Measurements from ENCODE around the gene TAF12.
"Not testable (repeated sequence)": the region's sequence is repeated elsewhere in the genome, so short reads cannot be mapped to it uniquely, and the experiment has no call there.

The TAF12 gene

GRCh38 chr1:28642847-28643635 lies at the start of gene TAF12:
Gene TAF12 (minus strand): TSS chr1:28643067. CDS start chr1:28622081, 20,986 bp downstream.
- DNase-seq: peak; percentile 71

GRCh38 chr1:28691627-28692026 lies 48.8 kb upstream of the TAF12 start:
- DNase-seq: not testable (repeated sequence)

- DNase-seq: no peak
Measured at GRCh38 chr1:28684937-28685336, 42.1 kb upstream of the TAF12 start.

- no peak for DNase-seq
Measured at GRCh38 chr1:28682840-28683239, 40.0 kb upstream of the TAF12 start.

- no peak for DNase-seq
Measured at GRCh38 chr1:28680151-28680550, 37.3 kb upstream of the TAF12 start.

GRCh38 chr1:28675924-28676257 lies 33.0 kb upstream of the TAF12 start:
- no peak for DNase-seq

GRCh38 chr1:28672971-28673370 lies 30.1 kb upstream of the TAF12 start:
- not testable (repeated sequence) for DNase-seq

- DNase-seq: no peak
Measured at GRCh38 chr1:28671254-28671780, 28.4 kb upstream of the TAF12 start.

- peak; percentile 83 for DNase-seq
Measured at GRCh38 chr1:28668956-28669723, 26.3 kb upstream of the TAF12 start.

- peak; percentile 89 for DNase-seq
Measured at GRCh38 chr1:28668191-28668955, 25.5 kb upstream of the TAF12 start, which contains the start of gene GMEB1. Gene GMEB1 (plus strand): TSS chr1:28668784. CDS start chr1:28683613, 14,829 bp downstream.

- DNase-seq: no peak
Measured at GRCh38 chr1:28666806-28667205, 23.9 kb upstream of the TAF12 start.

- no peak for DNase-seq
Measured at GRCh38 chr1:28663871-28664470, 21.1 kb upstream of the TAF12 start.

GRCh38 chr1:28656335-28656734 lies 13.5 kb upstream of the TAF12 start:
- DNase-seq: no peak

- not testable (repeated sequence) for DNase-seq
Measured at GRCh38 chr1:28655448-28656311, 12.8 kb upstream of the TAF12 start.

GRCh38 chr1:28653870-28654269 lies 11.0 kb upstream of the TAF12 start:
- DNase-seq: not testable (repeated sequence)

- not testable (repeated sequence) for DNase-seq
Measured at GRCh38 chr1:28653063-28653462, 10.2 kb upstream of the TAF12 start.

- peak; percentile 56 for DNase-seq
Measured at GRCh38 chr1:28648474-28649198, 5.8 kb upstream of the TAF12 start, which contains the start of gene RNU11. Gene RNU11 (plus strand): TSS chr1:28648600.

GRCh38 chr1:28648008-28648473 lies 5.2 kb upstream of the TAF12 start:
- DNase-seq: peak; percentile 52

- no peak for DNase-seq
Measured at GRCh38 chr1:28646040-28646439, 3.2 kb upstream of the TAF12 start.

- not testable (repeated sequence) for DNase-seq
Measured at GRCh38 chr1:28645406-28645805, 2.5 kb upstream of the TAF12 start.

- no peak for DNase-seq
Measured at GRCh38 chr1:28644494-28644893, 1.6 kb upstream of the TAF12 start.
